HCEC 1CT (cell line): ENCODE results near the gene CBX5.
A peak's percentile ranks its signal among the peaks of the same experiment; 100 is the strongest.

Source experiments
- DNase-seq: peaks from one replicate; pipeline ENCODE4 v3.0.0-alpha.2; 2017

Gene CBX5

GRCh38 chr12:54221402-54221984, 58.4 kb downstream of the CBX5 start:
- no peak for DNase-seq

- DNase-seq, result no peak
These were observed 59.4 kb downstream of the CBX5 start for GRCh38 chr12:54220567-54220966.

DNA sequence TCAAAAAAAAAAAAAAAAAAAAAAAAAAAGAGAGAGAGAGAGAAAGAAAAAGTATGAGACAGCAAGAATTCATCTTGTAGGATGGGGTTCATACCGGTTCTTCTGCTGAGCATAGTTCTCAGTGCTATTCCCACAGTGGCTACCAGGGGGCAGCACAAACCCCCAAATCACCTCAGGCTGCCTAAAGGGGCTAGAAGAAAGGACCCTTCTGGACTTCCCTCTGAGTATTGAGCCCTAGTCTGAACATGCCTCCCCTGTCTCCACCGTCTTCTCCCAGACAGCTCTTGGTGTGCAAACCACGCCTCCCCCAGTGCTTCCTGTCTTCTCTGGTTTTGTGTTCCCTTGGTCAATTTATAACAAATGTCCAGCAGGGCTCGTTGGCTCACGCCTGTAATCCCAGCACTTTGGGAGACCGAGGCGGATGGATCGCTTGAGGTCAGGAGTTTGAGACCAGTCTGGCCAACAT, 59.8 kb downstream of the CBX5 start:
- peak; percentile 64 for DNase-seq

DNA sequence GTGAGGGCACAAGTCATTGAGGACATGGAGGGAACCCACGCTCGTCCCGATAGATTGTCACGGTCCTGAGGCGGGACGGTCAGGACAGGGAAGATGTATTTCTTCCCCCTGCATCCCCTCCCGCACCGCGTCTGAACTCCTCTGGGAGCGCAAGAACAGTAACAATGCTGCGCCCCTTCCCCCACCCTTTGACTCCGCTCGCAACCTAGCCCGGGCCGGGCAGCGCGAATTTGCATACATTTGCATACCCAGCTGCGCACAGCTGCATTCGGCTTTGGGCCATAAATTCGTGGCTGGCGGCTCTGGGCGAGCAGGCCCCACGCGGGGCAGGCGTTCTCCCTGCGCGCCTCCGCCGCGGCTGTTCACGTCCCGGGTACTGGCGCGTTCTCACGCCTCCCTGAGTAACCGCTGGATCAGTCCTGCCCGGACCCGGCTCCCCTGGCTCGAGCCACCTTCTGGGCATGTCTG, 62.1 kb downstream of the CBX5 start:
- no peak for DNase-seq

- DNase-seq, result peak; percentile 78
These were observed 62.9 kb downstream of the CBX5 start for GRCh38 chr12:54216797-54217661.

GRCh38 chr12:54215989-54216796, 63.7 kb downstream of the CBX5 start:
- DNase-seq, result no peak

DNA sequence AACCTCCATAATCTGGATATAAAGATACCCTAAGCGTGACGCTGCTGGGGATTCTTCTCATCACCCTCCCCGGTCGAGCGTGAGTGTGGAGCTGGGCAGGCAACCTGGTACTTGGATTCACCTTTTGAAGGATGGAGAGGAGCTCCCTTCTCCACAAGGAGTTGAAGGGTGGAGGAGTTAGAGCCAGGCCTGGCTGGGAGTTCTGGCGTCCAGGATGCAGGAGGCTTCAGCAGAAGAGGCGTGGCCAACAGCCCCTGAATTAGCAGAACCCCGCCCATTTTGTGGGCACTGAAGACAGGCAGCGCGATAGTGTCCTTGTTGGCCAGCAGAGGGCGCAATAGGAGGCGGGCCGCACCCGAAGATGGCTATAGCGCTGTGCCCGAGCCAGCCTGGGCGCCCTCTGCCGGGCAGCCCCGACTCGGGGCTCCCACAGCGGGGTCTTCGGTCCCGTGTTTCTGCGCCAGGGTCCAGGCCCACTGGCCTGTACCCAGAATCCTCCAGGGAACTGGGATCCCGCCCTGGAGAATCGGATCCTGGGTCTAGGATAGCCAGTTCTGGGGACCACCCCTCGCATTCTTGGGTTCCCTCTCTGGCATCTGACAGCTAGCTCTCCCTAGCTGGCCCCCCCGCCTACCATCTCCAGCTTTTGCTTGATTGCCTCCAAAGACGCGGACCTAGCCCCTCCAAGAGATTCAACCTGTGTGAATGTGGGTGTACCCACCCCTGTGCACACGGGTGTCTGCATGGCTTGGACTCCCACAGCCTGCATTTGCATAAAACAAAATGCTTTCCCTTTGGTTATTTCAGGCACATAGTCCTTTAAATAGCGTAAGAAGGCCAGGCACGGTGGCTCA, 65.1 kb downstream of the CBX5 start:
- DNase-seq, result peak; percentile 90

DNA sequence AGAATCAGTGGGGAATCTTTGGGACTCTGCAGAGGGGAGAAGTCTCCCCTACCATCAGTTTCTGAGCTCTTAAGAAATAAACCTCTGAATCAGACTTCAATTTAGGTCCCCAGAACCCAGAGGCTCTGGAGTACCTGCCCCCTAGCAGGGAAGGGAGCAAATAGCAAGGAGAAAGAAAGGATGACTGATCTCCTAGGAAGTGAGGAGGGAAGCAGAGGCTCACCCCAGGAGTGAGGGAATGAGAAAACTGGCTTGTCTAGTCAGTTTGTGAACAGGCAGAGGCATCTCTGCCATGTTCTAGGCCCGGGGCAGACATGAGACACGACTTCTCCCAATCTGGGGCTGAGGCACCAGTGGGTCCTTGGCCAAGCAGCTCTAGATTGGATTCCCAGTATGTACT, 66.8 kb downstream of the CBX5 start:
- DNase-seq, result peak; percentile 20

DNA sequence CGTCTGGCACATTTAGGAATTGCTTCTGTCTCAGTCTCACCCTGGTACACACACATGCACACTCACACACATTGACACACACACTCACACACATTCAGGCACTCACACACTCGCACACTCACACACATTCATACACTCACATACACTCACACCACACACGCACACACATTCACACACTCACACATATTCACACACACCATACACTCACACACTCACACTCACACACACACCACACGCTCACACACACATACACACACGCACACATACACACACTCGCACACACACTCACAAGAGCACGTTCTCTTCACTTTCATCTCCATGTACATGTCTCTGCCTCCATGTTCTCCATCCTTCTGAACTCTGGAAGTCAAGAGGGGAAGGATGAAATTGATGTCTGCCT, 68.0 kb downstream of the CBX5 start:
- DNase-seq, result no peak

- no peak for DNase-seq
These were observed 69.5 kb downstream of the CBX5 start for GRCh38 chr12:54210400-54210790.

- no peak for DNase-seq
These were observed 71.3 kb downstream of the CBX5 start for GRCh38 chr12:54208591-54208990.

DNA sequence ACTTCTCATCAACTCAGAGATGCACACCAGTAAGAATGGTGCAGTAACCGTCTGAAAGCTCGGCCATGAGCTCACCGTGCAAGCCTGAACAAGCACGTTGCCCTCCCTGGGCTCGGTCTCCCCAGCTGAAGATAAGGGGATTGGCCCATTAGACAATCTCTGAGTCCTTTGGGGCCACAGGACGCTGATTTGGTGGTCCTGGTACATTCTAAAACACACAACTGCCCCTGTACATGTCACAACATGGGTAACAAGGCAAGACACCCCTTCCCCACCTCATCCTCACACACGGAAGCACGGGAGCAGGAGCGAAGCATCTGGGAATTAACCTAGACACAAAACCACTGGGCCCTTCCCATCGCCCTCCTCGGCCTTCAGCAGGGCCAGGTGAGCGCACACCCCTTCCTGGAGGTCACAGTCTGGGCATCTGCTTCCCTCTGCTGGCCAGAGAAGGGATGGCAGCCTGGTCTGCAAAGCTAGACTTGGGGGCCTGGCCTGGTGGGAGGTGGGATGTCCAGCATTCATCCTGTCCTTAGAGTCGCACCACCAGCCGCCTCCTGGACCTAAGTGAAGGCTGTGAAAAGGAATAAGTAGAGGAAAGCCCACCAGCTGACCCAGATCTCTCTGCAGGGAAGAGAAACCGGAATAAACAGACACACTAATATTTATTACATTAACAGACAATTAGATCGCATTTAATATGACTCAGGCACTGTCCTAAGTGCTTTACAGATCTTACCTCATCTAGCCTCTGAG, 72.2 kb downstream of the CBX5 start:
- peak; percentile 31 for DNase-seq

- DNase-seq, result no peak
These were observed 73.1 kb downstream of the CBX5 start for GRCh38 chr12:54206791-54207190.

- no peak for DNase-seq
These were observed 75.6 kb downstream of the CBX5 start for GRCh38 chr12:54204316-54204715.

DNA sequence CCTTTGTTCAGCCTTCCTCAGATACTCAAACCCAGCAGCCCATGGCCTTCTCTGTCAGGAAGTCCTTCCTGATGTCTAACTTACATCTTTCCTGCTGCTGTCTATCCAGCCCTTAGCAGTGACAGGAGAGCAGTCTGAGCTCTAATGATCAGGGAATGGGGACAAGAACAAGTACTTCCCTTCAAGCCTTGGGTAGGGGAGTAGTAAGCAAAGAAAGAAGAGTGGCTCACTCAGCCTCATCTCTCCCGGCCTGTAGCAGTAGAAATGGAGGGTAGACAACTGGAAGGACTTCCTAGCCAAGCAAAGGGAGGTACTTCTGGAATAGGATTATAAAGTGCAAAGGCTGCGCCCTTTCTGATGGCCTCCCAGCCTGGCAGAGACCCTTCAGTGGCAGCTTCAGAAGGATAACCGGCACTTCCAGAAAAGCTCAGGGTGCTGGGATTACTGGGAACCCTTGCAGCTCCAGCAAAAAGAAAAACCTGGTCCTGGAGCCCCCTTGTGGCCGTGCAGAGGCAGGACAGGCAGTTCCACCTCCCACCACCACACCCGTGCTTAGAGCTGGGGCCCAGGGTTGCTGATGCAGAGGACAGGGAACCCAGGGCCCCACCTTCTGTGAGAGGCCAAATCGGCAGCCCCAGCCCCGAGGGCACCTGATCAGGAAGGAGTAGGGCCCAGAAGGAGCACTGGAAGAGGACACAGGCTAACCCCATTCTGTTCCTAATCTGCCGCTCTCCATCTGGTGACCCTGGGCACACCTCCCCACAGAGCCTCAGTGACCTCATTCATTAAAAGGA, 78.7 kb downstream of the CBX5 start:
- peak; percentile 68 for DNase-seq

DNA sequence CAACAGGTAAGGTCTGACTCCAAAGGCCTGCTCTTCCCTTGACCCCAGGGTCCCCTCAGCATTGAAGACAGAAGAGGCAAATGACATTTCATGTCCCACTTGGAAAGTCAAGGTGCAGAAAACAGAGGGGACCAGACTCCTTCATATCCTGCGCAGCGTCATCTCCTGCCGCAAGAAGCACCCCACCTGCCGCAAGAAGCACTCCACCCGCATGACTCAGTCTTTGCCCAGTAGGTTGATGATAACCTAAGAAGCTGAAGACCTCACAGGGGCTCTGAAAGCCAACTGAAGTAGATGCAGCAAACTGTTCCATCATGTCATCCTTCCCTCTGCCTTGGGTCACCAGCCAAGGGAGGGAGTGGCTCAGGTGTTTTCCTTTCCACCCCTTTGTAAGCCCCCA, 79.5 kb downstream of the CBX5 start:
- no peak for DNase-seq

DNA sequence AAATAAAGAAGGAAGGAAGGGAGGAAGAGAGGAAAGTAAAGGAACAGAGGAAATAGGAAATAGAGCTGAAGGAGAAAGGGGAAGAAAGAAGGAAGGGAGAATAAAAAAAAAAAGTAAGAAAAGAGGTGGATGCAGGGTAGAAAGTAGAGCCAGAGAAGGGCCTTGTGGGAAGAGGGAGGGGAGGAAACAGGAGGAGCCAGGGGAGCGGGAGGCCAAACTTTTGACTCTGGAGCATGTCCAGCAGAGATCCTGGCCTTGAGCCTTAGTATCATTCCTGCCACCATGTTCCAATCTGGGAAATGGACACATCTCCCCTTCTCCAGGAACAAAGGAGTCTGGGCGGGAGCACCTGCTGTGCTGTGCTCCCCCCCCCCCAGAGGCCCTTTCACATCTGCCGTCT, 80.0 kb downstream of the CBX5 start:
- DNase-seq, result no peak

GRCh38 chr12:54199034-54199433, 80.9 kb downstream of the CBX5 start:
- DNase-seq, result no peak

DNA sequence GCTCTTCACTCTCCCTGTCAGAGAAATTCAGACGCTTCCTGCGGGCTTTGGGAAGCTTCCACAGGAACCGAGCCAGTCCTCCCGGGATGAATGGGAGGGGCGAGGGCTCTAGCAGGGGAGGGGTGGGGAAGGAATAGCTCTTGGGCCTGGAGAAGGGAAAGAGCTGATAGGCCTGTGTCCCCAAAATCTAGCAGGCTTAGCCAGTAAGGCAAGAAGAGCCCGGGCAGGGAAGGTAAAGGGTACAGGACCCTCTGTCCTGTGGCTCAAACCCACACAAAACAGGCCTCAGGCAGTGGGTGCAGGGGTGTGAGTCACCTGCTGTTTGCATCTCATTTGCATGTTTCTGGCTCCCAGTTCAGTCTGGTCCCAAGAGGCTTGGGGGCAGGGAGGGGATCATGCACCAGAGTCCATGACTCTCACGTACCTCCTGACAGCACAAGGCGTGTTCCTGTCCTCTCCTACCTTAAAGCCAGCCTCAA, 82.5 kb downstream of the CBX5 start:
- DNase-seq, result no peak

GRCh38 chr12:54197010-54197409, 82.9 kb downstream of the CBX5 start:
- DNase-seq, result no peak

GRCh38 chr12:54196396-54196795, 83.5 kb downstream of the CBX5 start:
- no peak for DNase-seq
